Measurements from ENCODE around the gene LRP2.

Gene LRP2

DNA sequence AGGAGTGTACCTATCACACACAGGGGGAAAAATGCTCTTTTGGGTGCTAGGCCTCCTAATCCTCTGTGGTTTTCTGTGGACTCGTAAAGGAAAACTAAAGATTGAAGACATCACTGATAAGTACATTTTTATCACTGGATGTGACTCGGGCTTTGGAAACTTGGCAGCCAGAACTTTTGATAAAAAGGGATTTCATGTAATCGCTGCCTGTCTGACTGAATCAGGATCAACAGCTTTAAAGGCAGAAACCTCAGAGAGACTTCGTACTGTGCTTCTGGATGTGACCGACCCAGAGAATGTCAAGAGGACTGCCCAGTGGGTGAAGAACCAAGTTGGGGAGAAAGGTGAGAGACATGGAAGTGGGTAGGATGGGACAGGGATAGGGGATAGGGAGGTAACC, 280.8 kb downstream of the LRP2 start:
- no peak for DNase-seq

DNA sequence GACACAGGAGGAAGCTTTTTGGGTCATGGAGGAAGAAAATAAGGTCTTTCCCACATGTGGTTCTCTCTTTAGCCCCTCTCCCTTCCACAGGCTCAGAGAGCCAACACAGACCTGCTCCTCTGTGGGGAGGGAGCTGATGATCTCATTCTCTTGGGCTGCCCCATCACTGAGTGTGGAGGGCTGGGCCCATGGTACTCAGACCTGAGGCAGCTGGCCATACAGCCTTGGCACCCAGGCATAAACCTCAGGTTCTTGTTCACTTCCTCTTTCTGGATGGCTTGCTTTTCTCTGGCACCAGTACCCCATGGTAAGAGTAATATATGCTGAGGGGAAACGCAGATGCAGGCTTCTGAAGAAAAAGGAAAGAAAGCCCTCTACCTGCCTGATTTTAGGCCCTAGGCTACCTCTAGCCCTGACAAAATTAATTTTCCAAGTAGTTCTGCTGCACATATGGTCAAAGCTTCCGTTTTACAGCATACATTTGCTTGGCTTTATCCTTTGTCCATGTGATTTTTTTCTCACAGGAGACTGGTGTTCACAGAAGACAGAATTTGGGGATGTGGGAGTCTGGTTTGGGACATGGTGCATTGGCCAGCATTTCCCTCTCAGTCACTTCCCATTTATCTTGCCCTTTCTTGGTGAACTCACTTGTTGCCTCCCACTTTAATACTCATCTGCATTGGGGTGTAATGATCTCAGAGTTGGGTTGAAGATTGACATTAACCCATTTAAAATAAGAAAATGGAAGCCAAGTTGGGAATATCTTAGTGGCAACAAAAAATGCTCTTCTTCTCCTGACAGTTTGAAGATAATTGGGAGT, 281.9 kb downstream of the LRP2 start:
- no peak for DNase-seq

DNA sequence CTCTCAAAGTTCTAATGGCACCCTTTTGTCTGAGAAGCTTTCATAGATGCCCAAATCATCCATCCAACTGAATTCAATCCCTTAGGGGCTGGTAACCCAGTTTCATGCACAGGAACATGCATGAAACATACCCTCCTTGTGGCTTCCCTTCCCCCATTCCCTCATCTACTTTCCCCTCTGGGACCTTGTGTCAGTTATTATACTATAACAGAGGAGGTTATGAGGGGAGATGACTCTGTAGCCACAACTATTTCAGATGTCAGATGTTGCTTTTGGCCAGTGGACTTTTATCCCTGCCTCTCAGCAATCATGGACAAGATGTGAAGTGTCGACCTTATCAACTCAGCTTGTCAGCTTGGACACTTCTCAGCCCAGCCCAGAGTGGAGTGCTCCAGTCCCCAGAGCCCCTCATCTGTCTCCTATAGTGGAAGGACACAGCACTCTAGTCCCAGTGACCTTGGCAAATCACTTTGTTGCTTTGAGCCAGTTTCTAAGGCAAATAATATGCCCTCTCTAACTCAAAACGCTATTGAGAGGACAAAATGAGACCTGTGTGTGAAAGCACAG, 284.6 kb downstream of the LRP2 start:
- no peak for DNase-seq
